ENCODE measurements around the gene ARID3B. TPM values are rescaled to one million over a fixed set of nuclear protein-coding genes. Genes with fewer than 3 reads are reported as not detected.

ARID3B gene
- total RNA-seq, 1 experiment from 2014 or later, result 8.1 TPM

- no peak overlapping the region for H3K9ac ChIP-seq (ENCODE audit: low read length)
- peaks cover 0 to 5% of the 10 kb centered on the region in 2 experiments; a peak in 1 of 4 replicates for H3K4me1 ChIP-seq (ENCODE audit: control insufficient read depth in 1 of 2, insufficient read depth in 2 of 2, low read length in 2 of 2)
- DNase-seq (ENCODE audit: low read depth, low spot score) (no peak), ATAC-seq (no peak)
- no peaks in the 10 kb centered on the region for H3K36me3 ChIP-seq (ENCODE audit: control insufficient read depth in 1 of 2, insufficient read depth in 2 of 2, low read length in 2 of 2)
- H2AFZ ChIP-seq (ENCODE audit: low read depth, low read length, poor library complexity, severe bottlenecking), result no peak overlapping the region
- H3K27me3 ChIP-seq (ENCODE audit: insufficient read depth, low read length), result no peaks in the 10 kb centered on the region
- no peaks in the 10 kb centered on the region for H4K20me1 ChIP-seq (ENCODE audit: insufficient read depth)
- no peak overlapping the region for H3K4me3 ChIP-seq (replicated peaks in 1 of 2; ENCODE audit: low read depth in 1 of 2, low read length in 2 of 2)
- ChIA-PET RAD21 (ENCODE audit: low non-redundant PET in 1 of 2, low total read pairs in 2 of 2, uncharacterized antibody in 2 of 2, unreplicated experiment in 2 of 2) (no interaction called here), POLR2A (no interaction called here), CTCF (no interaction called here)
- H3K9me2 ChIP-seq (ENCODE audit: insufficient read depth), result no peaks in the 10 kb centered on the region
- intact Hi-C loops (cut with micrococcal nuclease), result no loop called here
- TF ChIP-seq SIN3A (IDR thresholded peaks at IDR 0.05; ENCODE audit: low read depth) (no peak), CBX3 (IDR thresholded peaks at IDR 0.05; ENCODE audit: low read depth) (no peak), JUND (IDR thresholded peaks at IDR 0.05) (no peak), EZH2 (IDR thresholded peaks at IDR 0.05) (no peak), YY1 (IDR thresholded peaks at IDR 0.05; ENCODE audit: extremely low read depth, insufficient replicate concordance, low read depth, low read length) (no peak), FOSL1 (IDR thresholded peaks at IDR 0.05; ENCODE audit: low read depth) (no peak), ZFX (IDR thresholded peaks at IDR 0.05) (no peak), SP1 (IDR thresholded peaks at IDR 0.05; ENCODE audit: low read depth) (no peak), CEBPB (IDR thresholded peaks at IDR 0.05; ENCODE audit: low read depth) (no peak), ELF1 (IDR thresholded peaks at IDR 0.05; ENCODE audit: borderline replicate concordance, low read depth) (no peak), EZH2phosphoT487 (IDR thresholded peaks at IDR 0.05; ENCODE audit: borderline replicate concordance) (no peak), RAD21 (IDR thresholded peaks at IDR 0.05; ENCODE audit: low read depth) (no peak), ZNF274 (IDR thresholded peaks at IDR 0.05; ENCODE audit: low read depth, low read length) (no peak), SRF (IDR thresholded peaks at IDR 0.05; ENCODE audit: low read depth) (no peak), ATF3 (IDR thresholded peaks at IDR 0.05) (no peak), TCF7L2 (IDR thresholded peaks at IDR 0.05; ENCODE audit: borderline replicate concordance, extremely low read depth, insufficient read depth, insufficient read length) (no peak), POLR2A (IDR thresholded peaks at IDR 0.05; ENCODE audit: borderline replicate concordance, extremely low read depth, insufficient read depth, insufficient read length) (no peak), CTCF (IDR thresholded peaks at IDR 0.05 in 2 of 3, conservative IDR thresholded peaks at IDR 0.05 in 1 of 3; ENCODE audit: borderline replicate concordance in 1 of 3, insufficient read depth in 1 of 3, low read depth in 2 of 3, low read length in 2 of 3) (no peak)
- TF ChIP-seq, protein P1, sequence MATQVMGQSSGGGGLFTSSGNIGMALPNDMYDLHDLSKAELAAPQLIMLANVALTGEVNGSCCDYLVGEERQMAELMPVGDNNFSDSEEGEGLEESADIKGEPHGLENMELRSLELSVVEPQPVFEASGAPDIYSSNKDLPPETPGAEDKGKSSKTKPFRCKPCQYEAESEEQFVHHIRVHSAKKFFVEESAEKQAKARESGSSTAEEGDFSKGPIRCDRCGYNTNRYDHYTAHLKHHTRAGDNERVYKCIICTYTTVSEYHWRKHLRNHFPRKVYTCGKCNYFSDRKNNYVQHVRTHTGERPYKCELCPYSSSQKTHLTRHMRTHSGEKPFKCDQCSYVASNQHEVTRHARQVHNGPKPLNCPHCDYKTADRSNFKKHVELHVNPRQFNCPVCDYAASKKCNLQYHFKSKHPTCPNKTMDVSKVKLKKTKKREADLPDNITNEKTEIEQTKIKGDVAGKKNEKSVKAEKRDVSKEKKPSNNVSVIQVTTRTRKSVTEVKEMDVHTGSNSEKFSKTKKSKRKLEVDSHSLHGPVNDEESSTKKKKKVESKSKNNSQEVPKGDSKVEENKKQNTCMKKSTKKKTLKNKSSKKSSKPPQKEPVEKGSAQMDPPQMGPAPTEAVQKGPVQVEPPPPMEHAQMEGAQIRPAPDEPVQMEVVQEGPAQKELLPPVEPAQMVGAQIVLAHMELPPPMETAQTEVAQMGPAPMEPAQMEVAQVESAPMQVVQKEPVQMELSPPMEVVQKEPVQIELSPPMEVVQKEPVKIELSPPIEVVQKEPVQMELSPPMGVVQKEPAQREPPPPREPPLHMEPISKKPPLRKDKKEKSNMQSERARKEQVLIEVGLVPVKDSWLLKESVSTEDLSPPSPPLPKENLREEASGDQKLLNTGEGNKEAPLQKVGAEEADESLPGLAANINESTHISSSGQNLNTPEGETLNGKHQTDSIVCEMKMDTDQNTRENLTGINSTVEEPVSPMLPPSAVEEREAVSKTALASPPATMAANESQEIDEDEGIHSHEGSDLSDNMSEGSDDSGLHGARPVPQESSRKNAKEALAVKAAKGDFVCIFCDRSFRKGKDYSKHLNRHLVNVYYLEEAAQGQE (IDR thresholded peaks at IDR 0.05; ENCODE audit: low read depth), result no peak
- TF ChIP-seq, protein P2, sequence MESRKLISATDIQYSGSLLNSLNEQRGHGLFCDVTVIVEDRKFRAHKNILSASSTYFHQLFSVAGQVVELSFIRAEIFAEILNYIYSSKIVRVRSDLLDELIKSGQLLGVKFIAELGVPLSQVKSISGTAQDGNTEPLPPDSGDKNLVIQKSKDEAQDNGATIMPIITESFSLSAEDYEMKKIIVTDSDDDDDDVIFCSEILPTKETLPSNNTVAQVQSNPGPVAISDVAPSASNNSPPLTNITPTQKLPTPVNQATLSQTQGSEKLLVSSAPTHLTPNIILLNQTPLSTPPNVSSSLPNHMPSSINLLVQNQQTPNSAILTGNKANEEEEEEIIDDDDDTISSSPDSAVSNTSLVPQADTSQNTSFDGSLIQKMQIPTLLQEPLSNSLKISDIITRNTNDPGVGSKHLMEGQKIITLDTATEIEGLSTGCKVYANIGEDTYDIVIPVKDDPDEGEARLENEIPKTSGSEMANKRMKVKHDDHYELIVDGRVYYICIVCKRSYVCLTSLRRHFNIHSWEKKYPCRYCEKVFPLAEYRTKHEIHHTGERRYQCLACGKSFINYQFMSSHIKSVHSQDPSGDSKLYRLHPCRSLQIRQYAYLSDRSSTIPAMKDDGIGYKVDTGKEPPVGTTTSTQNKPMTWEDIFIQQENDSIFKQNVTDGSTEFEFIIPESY (IDR thresholded peaks at IDR 0.05; ENCODE audit: extremely low read depth, insufficient replicate concordance, low read length), result no peak
- H3K9me3 ChIP-seq (ENCODE audit: control insufficient read depth in 1 of 2, insufficient read depth in 1 of 2, low read depth in 1 of 2, low read length in 2 of 2), result no peaks in the 10 kb centered on the region
- H3K4me2 ChIP-seq (ENCODE audit: low read length), result no peak overlapping the region
- no peaks in the 10 kb centered on the region for H3K79me2 ChIP-seq (ENCODE audit: insufficient read depth, low read length)
- no TSS peak for BruUV-seq (replicated peaks)
- no peak overlapping the region for H3K27ac ChIP-seq (ENCODE audit: low read depth, low read length)
These were observed 36.2 kb upstream of the ARID3B start for GRCh38 chr15:74504836-74505235.
